Retinal pigment epithelial cell (primary cell): ENCODE measurements around the gene BIK.

Experiments
- DNase-seq: peaks from one replicate; pipeline ENCODE4 v3.0.0-alpha.2; 2010; ENCODE audit warnings: low read depth
- H3K4me3 ChIP-seq: 2 replicates; pipeline ENCODE4 v1.5.1; 2011; ENCODE audit warnings: mild to moderate bottlenecking, low read length, control low read depth, moderate library complexity
- CTCF ChIP-seq: conservative IDR thresholded peaks from 2 replicates; pipeline ENCODE4 v1.5.1; 2011; ENCODE audit warnings: low read depth, low read length, control low read depth, inconsistent platforms

BIK gene

DNA sequence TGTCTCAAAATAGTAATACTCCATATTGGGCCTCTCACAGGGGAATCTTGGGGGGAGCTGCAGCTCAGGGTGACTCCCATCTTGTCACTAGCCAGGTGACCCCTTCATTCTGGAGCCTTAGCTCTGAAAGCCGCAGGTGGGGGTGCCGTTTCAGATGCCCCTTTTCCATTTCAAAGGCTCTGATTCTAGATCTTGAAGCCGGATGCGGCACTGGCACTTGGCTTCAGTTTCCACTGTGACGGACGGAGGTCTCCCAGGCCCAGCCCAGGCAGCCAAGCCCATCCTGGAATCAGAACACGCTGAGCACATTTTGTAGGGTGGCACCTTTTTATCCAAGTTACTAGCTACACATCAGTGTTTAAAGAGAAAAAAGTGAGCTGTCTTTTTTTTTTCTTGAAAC is 6.4 kb downstream of the BIK start:
- TF ChIP-seq CTCF: no peak
- no peak overlapping the region for H3K4me3 ChIP-seq
- DNase-seq: no peak

DNA sequence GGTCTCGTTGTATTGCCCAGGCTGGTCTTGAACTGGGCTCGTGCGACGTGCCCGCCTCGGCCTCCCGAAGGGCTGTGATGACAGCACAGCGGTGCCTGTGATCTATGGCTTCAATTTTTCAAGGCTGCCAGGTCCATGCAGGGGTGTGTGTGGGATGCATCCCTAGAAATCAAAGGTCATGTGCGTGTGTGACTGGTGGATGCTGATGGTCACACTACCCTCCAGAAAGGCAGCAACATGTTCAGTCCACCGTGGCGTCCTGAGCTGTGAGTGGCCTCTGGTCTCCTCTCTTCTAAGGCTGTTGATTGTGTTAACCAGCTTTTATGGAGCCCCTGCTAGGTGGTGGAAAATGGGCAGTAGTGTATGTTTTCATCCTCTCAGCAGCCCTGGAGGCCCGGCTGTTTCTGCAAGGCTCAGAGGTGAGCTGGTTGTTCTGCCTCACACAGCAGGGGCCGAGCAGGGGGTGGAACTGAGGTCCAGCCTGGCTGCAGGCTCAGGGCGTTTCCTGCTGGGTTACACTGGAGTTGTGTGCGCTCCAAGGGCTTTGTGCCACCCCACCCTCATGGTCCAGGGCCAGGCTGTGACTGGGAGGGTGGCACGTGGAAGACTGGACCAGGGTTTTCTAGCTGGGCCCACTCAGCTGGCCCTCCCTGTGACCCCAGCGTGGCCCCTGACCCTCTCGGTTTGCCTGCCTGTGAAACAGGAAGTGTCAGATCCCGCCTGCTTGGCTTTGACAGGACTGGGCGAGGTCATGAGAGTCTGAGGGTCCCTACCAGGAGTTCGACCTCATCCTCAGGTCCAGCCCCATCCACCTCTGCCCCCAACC is 7.7 kb downstream of the BIK start:
- no peak for TF ChIP-seq CTCF
- H3K4me3 ChIP-seq: no peak overlapping the region
- no peak for DNase-seq

DNA sequence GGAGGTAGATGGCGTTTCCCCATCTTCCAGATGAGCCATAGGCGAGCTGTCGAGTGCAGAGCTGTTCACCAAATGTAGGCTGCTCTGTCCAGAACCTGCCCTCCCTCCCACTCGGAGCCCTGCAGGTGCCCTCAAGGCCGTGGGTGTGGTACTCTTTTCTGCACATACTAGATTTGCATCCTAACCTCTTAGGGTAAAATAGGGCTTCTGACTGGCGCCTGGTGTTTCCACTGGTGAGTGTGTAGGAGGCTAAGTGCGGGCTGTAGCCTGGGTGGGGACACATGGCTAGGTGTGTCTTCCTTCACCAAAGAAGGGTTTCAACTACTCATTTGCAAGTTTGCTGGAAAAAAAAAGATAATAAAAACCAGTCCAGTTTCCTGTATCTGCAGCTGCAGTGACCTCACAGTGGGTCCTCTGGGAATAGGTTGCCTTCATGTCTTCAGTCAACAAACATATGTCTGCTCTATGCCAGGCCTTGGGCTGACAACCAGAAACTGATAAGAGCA is 8.5 kb downstream of the BIK start:
- TF ChIP-seq CTCF: no peak
- H3K4me3 ChIP-seq: no peak overlapping the region
- no peak for DNase-seq

DNA sequence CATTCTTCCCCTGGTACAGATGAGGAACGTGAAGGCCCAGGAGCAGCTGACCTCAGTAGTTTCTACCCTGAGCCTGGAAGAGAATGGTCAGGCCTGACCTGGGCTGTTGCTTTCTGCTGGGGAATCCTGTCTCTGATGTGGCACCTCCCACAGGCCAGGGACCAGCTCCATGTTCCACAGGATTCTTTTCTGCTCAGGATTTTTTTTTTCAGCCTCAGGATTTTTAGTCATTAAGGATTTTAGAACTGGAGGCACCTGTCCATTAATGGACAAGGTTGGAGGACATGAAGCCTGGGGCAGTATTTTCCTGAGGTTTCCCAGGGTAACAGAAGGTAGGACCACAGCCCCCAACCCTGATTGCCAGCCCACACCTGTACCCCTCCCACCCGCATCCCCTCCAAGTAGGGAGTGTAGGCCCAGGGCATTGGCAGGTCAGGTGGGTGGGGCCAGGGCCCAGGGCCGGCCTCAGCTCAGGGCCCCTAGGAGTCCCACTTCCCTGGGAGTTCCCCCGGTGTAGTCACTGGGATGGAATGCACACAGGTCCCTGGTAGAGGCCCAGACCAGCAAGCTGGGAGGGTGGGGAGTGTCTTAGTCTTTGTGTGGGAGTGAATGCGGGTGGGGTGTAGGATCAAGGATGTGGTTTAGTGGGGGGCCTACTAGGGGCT is 16.1 kb downstream of the BIK start:
- DNase-seq: peak; percentile 46
- no peak for TF ChIP-seq CTCF
- H3K4me3 ChIP-seq: no peak overlapping the region

GRCh38 chr22:43127166-43127908 is 16.8 kb downstream of the BIK start:
- no peak for DNase-seq
- no peak for TF ChIP-seq CTCF
- no peak overlapping the region for H3K4me3 ChIP-seq

GRCh38 chr22:43128116-43128515 is 17.6 kb downstream of the BIK start:
- H3K4me3 ChIP-seq: no peak overlapping the region
- no peak for DNase-seq
- TF ChIP-seq CTCF: no peak
